Prostate gland (tissue), 2 donors: ENCODE measurements around the gene FGF2. TPM values are rescaled to one million over a fixed set of nuclear protein-coding genes. Genes with fewer than 3 reads are reported as not detected.
"Not testable (repeated sequence)": the region's sequence is repeated elsewhere in the genome, so short reads cannot be mapped to it uniquely, and the experiment has no call there.

ENCODE experiments used
- DNase-seq: peaks from one replicate; pipeline ENCODE4 v3.0.0-alpha.2; 2019; ENCODE audit warnings: low spot score
- H3K27ac ChIP-seq, 2 donors: fragments of 200-600 bp; sonication (generic); 2 replicates each; pipeline ENCODE4 v1.5.1; 2017 to 2019
- H3K27me3 ChIP-seq: fragments of 200-600 bp; sonication (generic); replicated peaks from 2 replicates; pipeline ENCODE4 v1.5.1; 2019; ENCODE audit not compliant: insufficient read depth
- H3K36me3 ChIP-seq, 2 donors: fragments of 200-600 bp; sonication (generic); 1 replicate in 1 of 2; 2 replicates in 1 of 2; pipeline versions ENCODE4 v1.5.1 to v1.8.1; 2017 to 2019
- H3K4me1 ChIP-seq: fragments of 200-600 bp; sonication (generic); replicated peaks from 2 replicates; pipeline ENCODE4 v1.5.1; 2019
- H3K4me3 ChIP-seq, 2 donors: fragments of 200-600 bp; sonication (generic); 2 replicates each; pipeline ENCODE4 v1.5.1; 2017 to 2019
- H3K9me3 ChIP-seq: fragments of 200-600 bp; sonication (generic); 2 replicates; pipeline ENCODE4 v1.5.1; 2017
- POLR2A ChIP-seq: fragments of 450-650 bp; IDR thresholded peaks from one replicate; pipeline ENCODE4 v1.6.1; 2016; ENCODE audit warnings: antibody characterized with exemption, mild to moderate bottlenecking
- POLR2AphosphoS5 ChIP-seq: sonication (generic); formaldehyde crosslinking; IDR thresholded peaks from one replicate; pipeline ENCODE4 v1.6.1; 2017; ENCODE audit warnings: antibody characterized with exemption
- WGBS: methylation state at CpG from one replicate; pipeline ENCODE4 v1.1.5; 2018; 5-methylcytosine and 5-hydroxymethylcytosine counted together
- intact Hi-C: fragments of 100-400 bp; cut with DNase I; formaldehyde crosslinking; loops from one replicate; pipeline ENCODE4 v1.14.2; 2022
- total RNA-seq, 2 donors: library from RNA; depleted of rRNA; stranded (reverse); fragments of >200 nt; gene quantifications; one replicate each; pipeline ENCODE4 v1.1.0, GENCODE V29; 2016
- TF ChIP-seq, protein P1 (sequence below), 4 experiments: fragments of 200-600 bp in 2 of 4; fragments of 450-650 bp in 2 of 4; sonication (generic) in 2 of 4; IDR thresholded peaks; 1 replicate in 3 of 4; 2 replicates in 1 of 4; pipeline ENCODE4 v1.5.1; 2016 to 2019; ENCODE audit warnings: antibody characterized with exemption in 4 of 4, mild to moderate bottlenecking in 2 of 4, moderate library complexity in 2 of 4

Gene FGF2
- total RNA-seq, 2 donors from 2014 or later = 4.4 to 4.8 TPM

DNA sequence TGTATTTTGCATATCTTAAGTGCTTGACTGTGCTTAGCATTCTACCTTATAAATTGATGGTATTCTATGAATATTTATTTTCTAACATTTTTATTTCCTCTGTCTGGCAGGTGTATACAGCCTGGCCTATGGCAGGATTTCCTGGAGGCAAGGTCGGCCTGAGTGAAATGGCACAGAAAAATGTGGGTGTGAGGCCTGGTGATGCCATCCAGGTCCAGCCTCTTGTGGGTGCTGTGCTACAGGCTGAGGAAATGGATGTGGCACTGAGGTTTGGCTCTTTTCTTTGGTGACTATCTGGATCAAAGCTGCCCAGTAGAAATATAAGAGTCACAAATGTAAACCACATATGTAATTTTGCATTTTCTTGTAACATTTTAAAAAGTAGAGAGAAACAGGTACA is 102.3 kb downstream of the FGF2 start:
- Histone ChIP-seq H3K9me3 (no peaks in the 10 kb centered on the region), H3K36me3 (no peaks in the 10 kb centered on the region), H3K27ac (no peak overlapping the region), H3K4me1 (no peaks in the 10 kb centered on the region), H3K27me3 (no peaks in the 10 kb centered on the region), H3K4me3 (no peak overlapping the region)
- intact Hi-C loops = loop anchor here (5.0 to 10.0 kb wide), 2 partner anchors 194 to 327 kb away; partner anchors contain the start of gene BBS12
- no peak for DNase-seq
- TF ChIP-seq POLR2AphosphoS5 = no peak
- TF ChIP-seq, protein P1, sequence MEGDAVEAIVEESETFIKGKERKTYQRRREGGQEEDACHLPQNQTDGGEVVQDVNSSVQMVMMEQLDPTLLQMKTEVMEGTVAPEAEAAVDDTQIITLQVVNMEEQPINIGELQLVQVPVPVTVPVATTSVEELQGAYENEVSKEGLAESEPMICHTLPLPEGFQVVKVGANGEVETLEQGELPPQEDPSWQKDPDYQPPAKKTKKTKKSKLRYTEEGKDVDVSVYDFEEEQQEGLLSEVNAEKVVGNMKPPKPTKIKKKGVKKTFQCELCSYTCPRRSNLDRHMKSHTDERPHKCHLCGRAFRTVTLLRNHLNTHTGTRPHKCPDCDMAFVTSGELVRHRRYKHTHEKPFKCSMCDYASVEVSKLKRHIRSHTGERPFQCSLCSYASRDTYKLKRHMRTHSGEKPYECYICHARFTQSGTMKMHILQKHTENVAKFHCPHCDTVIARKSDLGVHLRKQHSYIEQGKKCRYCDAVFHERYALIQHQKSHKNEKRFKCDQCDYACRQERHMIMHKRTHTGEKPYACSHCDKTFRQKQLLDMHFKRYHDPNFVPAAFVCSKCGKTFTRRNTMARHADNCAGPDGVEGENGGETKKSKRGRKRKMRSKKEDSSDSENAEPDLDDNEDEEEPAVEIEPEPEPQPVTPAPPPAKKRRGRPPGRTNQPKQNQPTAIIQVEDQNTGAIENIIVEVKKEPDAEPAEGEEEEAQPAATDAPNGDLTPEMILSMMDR (IDR thresholded peaks at IDR 0.05) = no peak
- no peak for TF ChIP-seq POLR2A
- 76% methylated on average over 1 of the region's 1 CpG for WGBS

DNA sequence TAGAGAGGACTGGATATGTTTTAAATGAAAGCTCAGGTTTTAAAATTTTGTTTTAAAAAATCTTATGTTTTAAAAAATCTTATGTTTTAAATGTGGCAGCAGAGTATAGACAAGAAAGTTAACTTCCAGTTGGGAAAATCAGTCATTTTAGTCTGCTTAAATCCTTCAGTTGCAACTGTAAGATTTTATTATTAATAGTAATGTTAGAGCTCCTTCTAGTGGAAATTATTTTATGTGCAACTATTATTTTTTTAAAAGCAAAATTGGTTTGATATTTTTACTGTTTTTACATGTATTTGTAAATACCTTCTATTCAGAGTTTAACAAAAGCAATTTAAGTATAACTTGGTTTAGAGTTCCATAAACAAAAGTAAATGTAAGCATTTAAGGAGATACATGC is 104.2 kb downstream of the FGF2 start:
- Histone ChIP-seq H3K27me3 (no peaks in the 10 kb centered on the region), H3K4me1 (no peaks in the 10 kb centered on the region), H3K4me3 (no peak overlapping the region), H3K27ac (no peak overlapping the region), H3K36me3 (no peaks in the 10 kb centered on the region), H3K9me3 (no peaks in the 10 kb centered on the region)
- TF ChIP-seq POLR2A (no peak), POLR2AphosphoS5 (no peak)
- TF ChIP-seq, protein P1 (IDR thresholded peaks at IDR 0.05) = peak; percentile 18 to 38 (median 36)
- no peak for DNase-seq
- intact Hi-C loops = no loop called here

DNA sequence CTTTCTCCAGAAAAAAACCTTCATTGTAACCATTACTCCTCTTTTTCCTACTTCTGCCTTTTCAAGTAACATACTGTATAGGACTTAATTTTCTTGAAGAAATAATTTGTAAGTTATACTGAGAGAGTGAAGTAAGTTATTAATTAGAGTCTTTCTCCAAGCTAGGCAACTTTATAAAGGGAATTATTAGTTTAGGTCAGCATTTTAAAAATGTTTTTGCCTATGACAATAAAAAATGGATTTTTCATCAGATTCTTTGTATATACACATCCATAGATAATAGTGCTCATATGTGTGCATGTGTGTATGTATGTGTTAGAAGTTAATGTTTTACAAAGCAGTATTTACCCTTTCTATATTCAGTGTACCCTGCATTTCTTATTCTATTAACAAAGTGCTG is 106.1 kb downstream of the FGF2 start:
- H3K4me3 ChIP-seq = no peak overlapping the region
- no peak overlapping the region for H3K27ac ChIP-seq
- H3K9me3 ChIP-seq = no peaks in the 10 kb centered on the region
- intact Hi-C loops = no loop called here
- TF ChIP-seq POLR2A (no peak), POLR2AphosphoS5 (no peak)
- TF ChIP-seq, protein P1 (IDR thresholded peaks at IDR 0.05) = no peak
- DNase-seq = no peak
- no peaks in the 10 kb centered on the region for H3K36me3 ChIP-seq
- no peaks in the 10 kb centered on the region for H3K4me1 ChIP-seq
- no peaks in the 10 kb centered on the region for H3K27me3 ChIP-seq

DNA sequence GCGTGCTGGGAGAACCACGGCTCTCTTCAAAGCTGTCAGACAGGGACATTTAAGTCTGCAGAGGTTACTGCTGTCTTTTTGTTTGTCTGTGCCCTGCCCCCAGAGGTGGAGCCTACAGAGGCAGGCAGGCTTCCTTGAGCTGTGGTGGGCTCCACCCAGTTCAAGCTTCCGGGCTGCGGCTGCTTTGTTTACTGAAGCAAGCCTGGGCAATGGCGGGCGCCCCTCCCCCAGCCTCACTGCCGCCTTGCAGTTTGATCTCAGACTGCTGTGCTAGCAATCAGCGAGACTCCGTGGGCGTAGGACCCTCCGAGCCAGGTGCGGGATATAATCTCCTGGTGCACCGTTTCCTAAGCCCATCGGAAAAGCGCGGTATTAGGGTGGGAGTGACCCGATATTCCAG is 118.5 kb downstream of the FGF2 start:
- H3K36me3 ChIP-seq, H3K27ac ChIP-seq, H3K4me1 ChIP-seq, intact Hi-C loops, H3K27me3 ChIP-seq, H3K4me3 ChIP-seq, DNase-seq, H3K9me3 ChIP-seq: not testable (repeated sequence)
- WGBS = 98% methylated on average over 16 of the region's 17 CpGs

DNA sequence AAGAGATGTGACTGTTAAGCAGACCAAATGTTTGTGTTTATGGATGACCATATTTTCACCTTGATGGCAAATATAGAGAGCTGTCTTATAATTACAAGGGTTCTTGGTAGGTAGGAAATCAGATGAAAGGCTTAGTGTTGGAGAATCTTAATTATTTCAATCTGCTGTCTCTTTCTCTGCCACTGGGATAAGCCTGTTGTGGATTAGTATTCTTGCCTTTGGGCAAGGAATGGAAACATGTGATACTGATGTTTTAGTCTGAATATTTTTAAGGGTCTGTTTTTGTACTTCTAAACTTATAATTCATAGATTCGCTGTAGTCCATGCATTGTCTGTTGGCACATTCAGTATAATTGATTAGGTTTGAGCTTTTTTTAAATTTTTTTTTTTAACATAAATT is 119.5 kb downstream of the FGF2 start:
- intact Hi-C loops = no loop called here
- no peak for DNase-seq
- WGBS = 96% methylated on average over 1 of the region's 1 CpG
- H3K27ac ChIP-seq = no peak overlapping the region
- H3K9me3 ChIP-seq = no peaks in the 10 kb centered on the region
- H3K36me3 ChIP-seq = peaks cover 0 to 6% of the 10 kb centered on the region in 2 donors
- H3K4me1 ChIP-seq = no peaks in the 10 kb centered on the region
- H3K4me3 ChIP-seq = no peak overlapping the region
- TF ChIP-seq, protein P1 (IDR thresholded peaks at IDR 0.05) = no peak
- TF ChIP-seq POLR2AphosphoS5 = no peak
- no peak for TF ChIP-seq POLR2A
- H3K27me3 ChIP-seq = no peaks in the 10 kb centered on the region

Other genes starting within 250 kb of the FGF2 start
- gene IL21, start 205.8 kb upstream of the FGF2 start, total RNA-seq = not detected
- gene BBS12, start 94.1 kb upstream of the FGF2 start, total RNA-seq = 1 to 10 TPM; 4.1 to 6.4 TPM
- 10 to 100 TPM in 1 of 2 donors, 1 to 10 TPM in 1; 6.6 to 12.4 TPM for gene NUDT6, start 95.8 kb downstream of the FGF2 start, total RNA-seq